IMR-90 (cell line): ENCODE data around the gene FXYD5.

Experiments used
- CEBPB ChIP-seq: IDR thresholded peaks from 2 replicates; pipeline ENCODE4 v1.6.1; 2012; ENCODE audit warnings: low read depth, low read length, improper control_type of control experiment
- MAFK ChIP-seq: IDR thresholded peaks from 2 replicates; pipeline ENCODE4 v1.6.1; 2012; ENCODE audit warnings: low read depth, low read length, improper control_type of control experiment
- MAZ ChIP-seq: IDR thresholded peaks from 2 replicates; pipeline ENCODE4 v1.6.1; 2012; ENCODE audit warnings: low read depth, mild to moderate bottlenecking, low read length, improper control_type of control experiment, moderate library complexity, borderline replicate concordance
- POLR2A ChIP-seq: IDR thresholded peaks from 2 replicates; pipeline ENCODE4 v1.6.1; 2012; ENCODE audit warnings: mild to moderate bottlenecking, low read depth, low read length
- RAD21 ChIP-seq: IDR thresholded peaks from 2 replicates; pipeline ENCODE4 v1.6.1; 2012; ENCODE audit warnings: low read length, improper control_type of control experiment
- RCOR1 ChIP-seq: IDR thresholded peaks from 2 replicates; pipeline ENCODE4 v1.6.1; 2012; ENCODE audit warnings: mild to moderate bottlenecking, low read length, improper control_type of control experiment; ENCODE audit not compliant: insufficient replicate concordance
- TF ChIP-seq, protein P1 (sequence below): conservative IDR thresholded peaks from 2 replicates; pipeline ENCODE4 v1.5.1; 2012; ENCODE audit warnings: mild to moderate bottlenecking, low read depth, low read length, improper control_type of control experiment

DNA sequence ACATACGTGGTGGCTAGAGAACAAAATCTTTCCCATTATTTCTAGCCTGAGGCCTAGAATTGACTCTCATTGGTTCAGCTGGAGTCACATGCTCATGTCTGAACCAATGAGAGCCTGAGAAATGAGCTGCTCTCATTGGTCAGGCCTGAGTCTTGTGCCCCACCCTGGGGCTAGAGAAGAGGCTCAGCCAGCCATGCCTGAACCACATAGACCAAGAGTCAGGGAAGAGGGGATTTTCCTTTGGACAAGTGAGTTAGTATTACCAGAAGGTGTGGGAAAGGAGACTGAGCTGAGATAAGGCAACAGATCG is 6.9 kb downstream of the FXYD5 start:
- TF ChIP-seq, protein P1, sequence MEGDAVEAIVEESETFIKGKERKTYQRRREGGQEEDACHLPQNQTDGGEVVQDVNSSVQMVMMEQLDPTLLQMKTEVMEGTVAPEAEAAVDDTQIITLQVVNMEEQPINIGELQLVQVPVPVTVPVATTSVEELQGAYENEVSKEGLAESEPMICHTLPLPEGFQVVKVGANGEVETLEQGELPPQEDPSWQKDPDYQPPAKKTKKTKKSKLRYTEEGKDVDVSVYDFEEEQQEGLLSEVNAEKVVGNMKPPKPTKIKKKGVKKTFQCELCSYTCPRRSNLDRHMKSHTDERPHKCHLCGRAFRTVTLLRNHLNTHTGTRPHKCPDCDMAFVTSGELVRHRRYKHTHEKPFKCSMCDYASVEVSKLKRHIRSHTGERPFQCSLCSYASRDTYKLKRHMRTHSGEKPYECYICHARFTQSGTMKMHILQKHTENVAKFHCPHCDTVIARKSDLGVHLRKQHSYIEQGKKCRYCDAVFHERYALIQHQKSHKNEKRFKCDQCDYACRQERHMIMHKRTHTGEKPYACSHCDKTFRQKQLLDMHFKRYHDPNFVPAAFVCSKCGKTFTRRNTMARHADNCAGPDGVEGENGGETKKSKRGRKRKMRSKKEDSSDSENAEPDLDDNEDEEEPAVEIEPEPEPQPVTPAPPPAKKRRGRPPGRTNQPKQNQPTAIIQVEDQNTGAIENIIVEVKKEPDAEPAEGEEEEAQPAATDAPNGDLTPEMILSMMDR: no peak
- TF ChIP-seq RAD21 (no peak), MAFK (no peak), POLR2A (no peak), MAZ (no peak), CEBPB (no peak), RCOR1 (no peak)
